K562 (cell line): ENCODE results near the gene CDCA3. TPM values are rescaled to one million over a fixed set of nuclear protein-coding genes. Genes with fewer than 3 reads are reported as not detected.

Experiments used
- CEBPB ChIP-seq: fragments of 450-650 bp; IDR thresholded peaks from 2 replicates; pipeline ENCODE4 v1.6.1; 2016; ENCODE audit warnings: missing genetic modification characterization, missing compliant biosample characterization
- CREM ChIP-seq: IDR thresholded peaks from 2 replicates; pipeline ENCODE4 v1.6.1; 2014; ENCODE audit warnings: antibody characterized with exemption, low read depth
- E2F4 ChIP-seq: sonication (generic); formaldehyde crosslinking; IDR thresholded peaks from 2 replicates; pipeline ENCODE4 v1.8.0; 2022; ENCODE audit warnings: mild to moderate bottlenecking, low read depth, missing genetic modification reagents
- ELF4 ChIP-seq: fragments of 450-650 bp; formaldehyde crosslinking; IDR thresholded peaks from 2 replicates; pipeline ENCODE4 v1.4.0; 2022; ENCODE audit warnings: missing genetic modification characterization
- GABPB1 ChIP-seq: sonication (generic); formaldehyde crosslinking; IDR thresholded peaks from 2 replicates; pipeline ENCODE4 v1.8.0; 2022; ENCODE audit warnings: mild to moderate bottlenecking, missing genetic modification reagents
- HNRNPLL ChIP-seq: fragments of 200-400 bp; formaldehyde crosslinking; IDR thresholded peaks from 2 replicates; pipeline ENCODE4 v1.6.1; 2017; ENCODE audit warnings: low read length, low read depth, mild to moderate bottlenecking; ENCODE audit not compliant: poor library complexity, severe bottlenecking
- KLF10 ChIP-seq: fragments of 250-450 bp; sonication (Bioruptor Pico); IDR thresholded peaks from 2 replicates; pipeline ENCODE4 v1.6.1; 2021; ENCODE audit warnings: matching md5 sums
- MLLT1 ChIP-seq, 2 experiments: fragments of 450-650 bp; IDR thresholded peaks; 2 replicates each; pipeline ENCODE4 v1.6.1; 2016
- PHF8 ChIP-seq: fragments of 200-600 bp; sonication (generic); IDR thresholded peaks from 2 replicates; pipeline ENCODE4 v1.6.1; 2012; ENCODE audit warnings: mixed run types, mild to moderate bottlenecking, inconsistent platforms, low read length, moderate library complexity, borderline replicate concordance
- POLR2G ChIP-seq: fragments of 200-400 bp; formaldehyde crosslinking; IDR thresholded peaks from 2 replicates; pipeline ENCODE4 v1.6.1; 2017; ENCODE audit warnings: low read depth, mild to moderate bottlenecking, antibody characterized with exemption, low read length, moderate library complexity
- RBFOX2 ChIP-seq: fragments of 200-400 bp; formaldehyde crosslinking; IDR thresholded peaks from 2 replicates; pipeline ENCODE4 v1.6.1; 2017; ENCODE audit warnings: low read depth, mild to moderate bottlenecking, low read length, moderate library complexity
- SMARCA4 ChIP-seq: fragments of 450-650 bp; IDR thresholded peaks from 2 replicates; pipeline ENCODE4 v1.6.1; 2016
- ZFPM2 ChIP-seq: fragments of 250-450 bp; sonication (Bioruptor Pico); IDR thresholded peaks from 2 replicates; pipeline ENCODE4 v1.5.1; 2022; ENCODE audit warnings: mild to moderate bottlenecking
- ZNF592 ChIP-seq: fragments of 450-650 bp; IDR thresholded peaks from 2 replicates; pipeline ENCODE4 v1.6.1; 2017; ENCODE audit warnings: antibody characterized with exemption, mild to moderate bottlenecking
- polyA plus RNA-seq, 8 experiments: library from polyadenylated mRNA; depleted of rRNA in 4 of 8; stranded (reverse) in 5 of 8; unstranded in 3 of 8; fragments of >200 nt; fragmentation: Nextera tagmentation in 2 of 8; fragmentation: Illumina TruSeq in 1 of 8; extraction: Ambion mirVana in 2 of 8; extraction: Trizol in 1 of 8; gene quantifications; 2 replicates each; pipeline versions ENCODE4 v1.2.1 to v1.2.3, GENCODE V29; 2011 to 2014; ENCODE audit warnings: inconsistent platforms in 1 of 8, missing spikeins in 1 of 8
- total RNA-seq, 7 experiments: library from RNA; depleted of rRNA in 6 of 7; stranded (reverse); fragments of >200 nt in 6 of 7; fragmentation: Illumina TruSeq in 2 of 7; extraction: Trizol in 2 of 7; gene quantifications; 2 replicates each; pipeline versions ENCODE4 v1.2.1 to v1.2.3, GENCODE V29; 2011 to 2021; ENCODE audit warnings: low replicate concordance in 1 of 7
- TF ChIP-seq, protein P1 (sequence below): fragments of 450-650 bp; formaldehyde crosslinking; IDR thresholded peaks from 2 replicates; pipeline ENCODE4 v1.4.0; 2020; ENCODE audit warnings: mild to moderate bottlenecking, moderate library complexity
- TF ChIP-seq, protein P2 (sequence below): fragments of 450-650 bp; IDR thresholded peaks from one replicate; pipeline ENCODE4 v1.6.1; 2018; ENCODE audit warnings: mild to moderate bottlenecking, moderate library complexity; ENCODE audit not compliant: partially characterized antibody
- TF ChIP-seq, protein P3 (sequence below), 3 experiments: IDR thresholded peaks in 2 of 3; conservative IDR thresholded peaks in 1 of 3; 2 replicates each; pipeline ENCODE4 v1.5.1; 2011 to 2012; ENCODE audit warnings: low read length in 3 of 3, mild to moderate bottlenecking in 3 of 3, control low read depth in 2 of 3, improper control_type of control experiment in 1 of 3, inconsistent platforms in 1 of 3, low read depth in 1 of 3, mixed read lengths in 1 of 3, moderate library complexity in 1 of 3; ENCODE audit not compliant: insufficient read depth in 2 of 3

CDCA3 gene
- total and polyA plus RNA-seq, 9 of the 15 experiments (the other 6 are each of a cell fraction or from before 2014, with no cell fraction given) = 24.2 to 80.8 (median 55.1) TPM

DNA sequence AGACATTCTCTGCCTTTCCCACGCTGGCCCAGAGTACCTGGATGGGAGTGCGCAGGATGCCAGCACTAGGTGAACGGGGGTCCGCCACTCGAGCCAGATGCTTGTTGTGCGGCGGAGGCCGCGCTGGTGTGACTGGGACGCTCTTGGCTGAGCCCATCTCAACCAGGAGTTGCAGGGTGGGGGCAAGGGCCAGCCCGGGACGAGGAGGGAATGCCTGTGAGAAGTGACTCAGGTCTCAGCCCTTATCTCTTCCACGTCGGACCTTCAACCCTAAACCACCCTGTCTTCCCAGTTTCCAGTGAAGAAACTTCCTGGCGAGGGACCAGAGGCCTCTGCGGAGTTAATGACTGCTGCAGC, 312 bp downstream of the CDCA3 start (continued):
- TF ChIP-seq ZNF592 (0 out of 2 replicates have a peak, but pooled peaks have one; percentile 37), HNRNPLL (no peak), KLF10 (CRISPR knock-in tag) (no peak), PHF8 (no peak), CEBPB (no peak), GABPB1 (CRISPR knock-in tag) (no peak), POLR2G (peak; percentile 67), ZFPM2 (no peak), ELF4 (no peak), CREM (no peak), SMARCA4 (0 out of 2 replicates have a peak, but pooled peaks have one; percentile 11), RBFOX2 (peak; percentile 72), MLLT1 (IDR thresholded peaks at IDR 0.05) (no peak), E2F4 (CRISPR knock-in tag) (no peak)
- TF ChIP-seq, protein P1, sequence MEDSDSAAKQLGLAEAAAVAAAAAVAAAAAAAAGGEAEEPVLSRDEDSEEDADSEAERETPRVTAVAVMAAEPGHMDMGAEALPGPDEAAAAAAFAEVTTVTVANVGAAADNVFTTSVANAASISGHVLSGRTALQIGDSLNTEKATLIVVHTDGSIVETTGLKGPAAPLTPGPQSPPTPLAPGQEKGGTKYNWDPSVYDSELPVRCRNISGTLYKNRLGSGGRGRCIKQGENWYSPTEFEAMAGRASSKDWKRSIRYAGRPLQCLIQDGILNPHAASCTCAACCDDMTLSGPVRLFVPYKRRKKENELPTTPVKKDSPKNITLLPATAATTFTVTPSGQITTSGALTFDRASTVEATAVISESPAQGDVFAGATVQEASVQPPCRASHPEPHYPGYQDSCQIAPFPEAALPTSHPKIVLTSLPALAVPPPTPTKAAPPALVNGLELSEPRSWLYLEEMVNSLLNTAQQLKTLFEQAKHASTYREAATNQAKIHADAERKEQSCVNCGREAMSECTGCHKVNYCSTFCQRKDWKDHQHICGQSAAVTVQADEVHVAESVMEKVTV (CRISPR knock-in tag) = no peak
- TF ChIP-seq, protein P2, sequence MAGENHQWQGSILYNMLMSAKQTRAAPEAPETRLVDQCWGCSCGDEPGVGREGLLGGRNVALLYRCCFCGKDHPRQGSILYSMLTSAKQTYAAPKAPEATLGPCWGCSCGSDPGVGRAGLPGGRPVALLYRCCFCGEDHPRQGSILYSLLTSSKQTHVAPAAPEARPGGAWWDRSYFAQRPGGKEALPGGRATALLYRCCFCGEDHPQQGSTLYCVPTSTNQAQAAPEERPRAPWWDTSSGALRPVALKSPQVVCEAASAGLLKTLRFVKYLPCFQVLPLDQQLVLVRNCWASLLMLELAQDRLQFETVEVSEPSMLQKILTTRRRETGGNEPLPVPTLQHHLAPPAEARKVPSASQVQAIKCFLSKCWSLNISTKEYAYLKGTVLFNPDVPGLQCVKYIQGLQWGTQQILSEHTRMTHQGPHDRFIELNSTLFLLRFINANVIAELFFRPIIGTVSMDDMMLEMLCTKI = no peak
- TF ChIP-seq, protein P3, sequence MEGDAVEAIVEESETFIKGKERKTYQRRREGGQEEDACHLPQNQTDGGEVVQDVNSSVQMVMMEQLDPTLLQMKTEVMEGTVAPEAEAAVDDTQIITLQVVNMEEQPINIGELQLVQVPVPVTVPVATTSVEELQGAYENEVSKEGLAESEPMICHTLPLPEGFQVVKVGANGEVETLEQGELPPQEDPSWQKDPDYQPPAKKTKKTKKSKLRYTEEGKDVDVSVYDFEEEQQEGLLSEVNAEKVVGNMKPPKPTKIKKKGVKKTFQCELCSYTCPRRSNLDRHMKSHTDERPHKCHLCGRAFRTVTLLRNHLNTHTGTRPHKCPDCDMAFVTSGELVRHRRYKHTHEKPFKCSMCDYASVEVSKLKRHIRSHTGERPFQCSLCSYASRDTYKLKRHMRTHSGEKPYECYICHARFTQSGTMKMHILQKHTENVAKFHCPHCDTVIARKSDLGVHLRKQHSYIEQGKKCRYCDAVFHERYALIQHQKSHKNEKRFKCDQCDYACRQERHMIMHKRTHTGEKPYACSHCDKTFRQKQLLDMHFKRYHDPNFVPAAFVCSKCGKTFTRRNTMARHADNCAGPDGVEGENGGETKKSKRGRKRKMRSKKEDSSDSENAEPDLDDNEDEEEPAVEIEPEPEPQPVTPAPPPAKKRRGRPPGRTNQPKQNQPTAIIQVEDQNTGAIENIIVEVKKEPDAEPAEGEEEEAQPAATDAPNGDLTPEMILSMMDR (IDR thresholded peaks at IDR 0.05 in 2 of 3, conservative IDR thresholded peaks at IDR 0.05 in 1 of 3; ENCODE audit: insufficient read depth in 2 of 3, low read depth in 1 of 3, low read length in 3 of 3) = no peak
